ENCODE data around the gene CXCL17.

Gene CXCL17

GRCh38 chr19:42428676-42429075, 14.1 kb downstream of the CXCL17 start:
- TF ChIP-seq POLR2AphosphoS5 (IDR thresholded peaks at IDR 0.05; ENCODE audit: low read depth, low read length) (no peak), POLR2A (IDR thresholded peaks at IDR 0.05; ENCODE audit: low read depth, low read length) (no peak), SPI1 (IDR thresholded peaks at IDR 0.05; ENCODE audit: low read depth, low read length) (no peak), PAX5 (IDR thresholded peaks at IDR 0.05; ENCODE audit: insufficient read depth, low read length, severe bottlenecking) (no peak), TAF1 (IDR thresholded peaks at IDR 0.05; ENCODE audit: low read depth, low read length) (no peak), POU2F2 (IDR thresholded peaks at IDR 0.05; ENCODE audit: low read depth, low read length) (no peak)
- DNase-seq (ENCODE audit: insufficient read length, low spot score) (no peak), FAIRE-seq (no peak)

- FAIRE-seq = no peak
- no peak for DNase-seq (ENCODE audit: insufficient read length, low spot score)
- TF ChIP-seq SPI1 (IDR thresholded peaks at IDR 0.05; ENCODE audit: low read depth, low read length) (no peak), PAX5 (IDR thresholded peaks at IDR 0.05; ENCODE audit: insufficient read depth, low read length, severe bottlenecking) (no peak), POLR2AphosphoS5 (IDR thresholded peaks at IDR 0.05; ENCODE audit: low read depth, low read length) (no peak), POU2F2 (IDR thresholded peaks at IDR 0.05; ENCODE audit: low read depth, low read length) (no peak), TAF1 (IDR thresholded peaks at IDR 0.05; ENCODE audit: low read depth, low read length) (no peak), POLR2A (IDR thresholded peaks at IDR 0.05; ENCODE audit: low read depth, low read length) (no peak)
Measured at GRCh38 chr19:42427313-42427712, 15.4 kb downstream of the CXCL17 start, which contains the start of gene LIPE. Gene LIPE, minus strand, starts transcription at chr19:42427388. Its CDS starts 239 bp downstream, at chr19:42427149.

GRCh38 chr19:42426643-42427042, 16.1 kb downstream of the CXCL17 start:
- TF ChIP-seq TAF1 (IDR thresholded peaks at IDR 0.05; ENCODE audit: low read depth, low read length) (no peak), SPI1 (IDR thresholded peaks at IDR 0.05; ENCODE audit: low read depth, low read length) (no peak), PAX5 (IDR thresholded peaks at IDR 0.05; ENCODE audit: insufficient read depth, low read length, severe bottlenecking) (no peak), POLR2AphosphoS5 (IDR thresholded peaks at IDR 0.05; ENCODE audit: low read depth, low read length) (no peak), POLR2A (IDR thresholded peaks at IDR 0.05; ENCODE audit: low read depth, low read length) (no peak), POU2F2 (IDR thresholded peaks at IDR 0.05; ENCODE audit: low read depth, low read length) (no peak)
- DNase-seq (ENCODE audit: insufficient read length, low spot score) (no peak), FAIRE-seq (no peak)

- FAIRE-seq (no peak), DNase-seq (ENCODE audit: insufficient read length, low spot score) (no peak)
- TF ChIP-seq POLR2AphosphoS5 (IDR thresholded peaks at IDR 0.05; ENCODE audit: low read depth, low read length) (no peak), TAF1 (IDR thresholded peaks at IDR 0.05; ENCODE audit: low read depth, low read length) (no peak), POLR2A (IDR thresholded peaks at IDR 0.05; ENCODE audit: low read depth, low read length) (no peak), PAX5 (IDR thresholded peaks at IDR 0.05; ENCODE audit: insufficient read depth, low read length, severe bottlenecking) (no peak), POU2F2 (IDR thresholded peaks at IDR 0.05; ENCODE audit: low read depth, low read length) (no peak)
Measured at GRCh38 chr19:42424712-42425131, 18.0 kb downstream of the CXCL17 start.

- DNase-seq (ENCODE audit: insufficient read length, low spot score) = no peak
- TF ChIP-seq POLR2AphosphoS5 (IDR thresholded peaks at IDR 0.05; ENCODE audit: low read depth, low read length) (no peak), SPI1 (IDR thresholded peaks at IDR 0.05; ENCODE audit: low read depth, low read length) (no peak), POU2F2 (IDR thresholded peaks at IDR 0.05; ENCODE audit: low read depth, low read length) (no peak), POLR2A (IDR thresholded peaks at IDR 0.05; ENCODE audit: low read depth, low read length) (no peak), TAF1 (IDR thresholded peaks at IDR 0.05; ENCODE audit: low read depth, low read length) (no peak)
- no peak for FAIRE-seq
Measured at GRCh38 chr19:42424345-42424707, 18.4 kb downstream of the CXCL17 start.

- peak; percentile 93 for DNase-seq (ENCODE audit: insufficient read length, low spot score)
- TF ChIP-seq SPI1 (IDR thresholded peaks at IDR 0.05; ENCODE audit: low read depth, low read length) (no peak), POLR2AphosphoS5 (IDR thresholded peaks at IDR 0.05; ENCODE audit: low read depth, low read length) (0 out of 2 replicates have a peak, but pooled peaks have one; percentile 16), POLR2A (IDR thresholded peaks at IDR 0.05; ENCODE audit: low read depth, low read length) (peak; percentile 44; the same call in 1 of the 2 replicates), TAF1 (IDR thresholded peaks at IDR 0.05; ENCODE audit: low read depth, low read length) (peak; percentile 9; the same call in 1 of the 2 replicates)
- FAIRE-seq = peak; percentile 89
Measured at GRCh38 chr19:42423462-42424344, 19.0 kb downstream of the CXCL17 start.

GRCh38 chr19:42422901-42423461, 19.8 kb downstream of the CXCL17 start:
- TF ChIP-seq POLR2A (IDR thresholded peaks at IDR 0.05; ENCODE audit: low read depth, low read length) (no peak), SPI1 (IDR thresholded peaks at IDR 0.05; ENCODE audit: low read depth, low read length) (peak; percentile 80), POU2F2 (IDR thresholded peaks at IDR 0.05; ENCODE audit: low read depth, low read length) (no peak)
- DNase-seq (ENCODE audit: insufficient read length, low spot score) (no peak), FAIRE-seq (peak; percentile 93)

GRCh38 chr19:42422092-42422900, 20.4 kb downstream of the CXCL17 start:
- DNase-seq (ENCODE audit: insufficient read length, low spot score) = no peak
- FAIRE-seq = peak; percentile 9
- no peak for TF ChIP-seq POU2F2 (IDR thresholded peaks at IDR 0.05; ENCODE audit: low read depth, low read length)
- no peak for TF ChIP-seq TAF1 (IDR thresholded peaks at IDR 0.05; ENCODE audit: low read depth, low read length)
- TF ChIP-seq POLR2A (IDR thresholded peaks at IDR 0.05; ENCODE audit: low read depth, low read length) = no peak
- TF ChIP-seq PAX5 (IDR thresholded peaks at IDR 0.05; ENCODE audit: insufficient read depth, low read length, severe bottlenecking) = no peak
- TF ChIP-seq SPI1 (IDR thresholded peaks at IDR 0.05; ENCODE audit: low read depth, low read length) = no peak
- no peak for TF ChIP-seq POLR2AphosphoS5 (IDR thresholded peaks at IDR 0.05; ENCODE audit: low read depth, low read length)

- TF ChIP-seq POLR2A (IDR thresholded peaks at IDR 0.05; ENCODE audit: low read depth, low read length) = no peak
- TF ChIP-seq SPI1 (IDR thresholded peaks at IDR 0.05; ENCODE audit: low read depth, low read length) = no peak
- TF ChIP-seq TAF1 (IDR thresholded peaks at IDR 0.05; ENCODE audit: low read depth, low read length) = no peak
- TF ChIP-seq POLR2AphosphoS5 (IDR thresholded peaks at IDR 0.05; ENCODE audit: low read depth, low read length) = no peak
- TF ChIP-seq PAX5 (IDR thresholded peaks at IDR 0.05; ENCODE audit: insufficient read depth, low read length, severe bottlenecking) = no peak
- TF ChIP-seq POU2F2 (IDR thresholded peaks at IDR 0.05; ENCODE audit: low read depth, low read length) = no peak
- no peak for DNase-seq (ENCODE audit: insufficient read length, low spot score)
- no peak for FAIRE-seq
Measured at GRCh38 chr19:42421591-42422031, 21.1 kb downstream of the CXCL17 start.

All from GM12891 (cell line).